Left cardiac atrium (tissue), 4 donors: ENCODE results near the gene SHISA9. TPM values are rescaled to one million over a fixed set of nuclear protein-coding genes. Genes with fewer than 3 reads are reported as not detected.

Source experiments
- ATAC-seq, 2 donors: fragments of 200-7000 bp; cut with Tn5 transposase; one replicate each; pipeline ENCODE4 v1.9.1; 2020; ENCODE audit warnings: mild to moderate bottlenecking in 2 of 2, moderate library complexity in 2 of 2
- DNase-seq: peaks from one replicate; pipeline ENCODE4 v3.0.0-alpha.2; 2020
- intact Hi-C, 2 donors: fragments of 100-400 bp; cut with DNase I; formaldehyde crosslinking; loops; one replicate each; pipeline versions ENCODE4 v1.14.1 to v1.15.1; 2022 to 2023
- total RNA-seq, 2 donors: library from RNA; stranded (reverse); fragmentation: NEBNext Ultra II Directional; extraction: Animal tissue kit (Norgen Biotek cat#: 25700); gene quantifications; one replicate each; pipeline ENCODE4 v1.2.1, GENCODE V29; 2021
- donor health status: DM: no; HTN: yes; CAD: no.
- donor health status: DM: no; HTN: yes; CAD: no; lungs with severe emphysema.
- donor health status: DM: yes; HTN: yes; CAD: no.
- donor health status: Dilated cardiomyopathy.

Gene SHISA9
- total RNA-seq, 2 donors from 2014 or later: 0.31 to 0.44 TPM

DNA sequence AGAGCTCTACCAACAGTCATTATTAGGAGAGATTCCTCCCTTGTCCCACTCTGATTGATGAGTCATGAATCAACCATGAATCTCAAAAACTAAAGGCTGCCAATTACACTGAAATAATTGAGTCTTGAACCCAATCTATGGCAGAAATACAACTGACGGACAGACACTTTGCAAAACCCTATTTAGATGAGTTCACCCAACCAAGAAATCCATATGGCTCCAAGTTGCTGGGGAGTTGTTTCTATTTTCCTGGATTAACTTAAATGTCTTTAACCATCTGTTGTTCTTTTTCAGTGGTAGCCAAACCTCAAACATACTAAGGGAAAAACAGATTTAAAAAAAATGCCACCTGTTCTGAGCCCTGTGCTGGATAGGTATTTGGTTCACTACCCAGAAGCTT is 151.0 kb downstream of the SHISA9 start:
- ATAC-seq: no peak
- no peak for DNase-seq
- intact Hi-C loops: no loop called here

DNA sequence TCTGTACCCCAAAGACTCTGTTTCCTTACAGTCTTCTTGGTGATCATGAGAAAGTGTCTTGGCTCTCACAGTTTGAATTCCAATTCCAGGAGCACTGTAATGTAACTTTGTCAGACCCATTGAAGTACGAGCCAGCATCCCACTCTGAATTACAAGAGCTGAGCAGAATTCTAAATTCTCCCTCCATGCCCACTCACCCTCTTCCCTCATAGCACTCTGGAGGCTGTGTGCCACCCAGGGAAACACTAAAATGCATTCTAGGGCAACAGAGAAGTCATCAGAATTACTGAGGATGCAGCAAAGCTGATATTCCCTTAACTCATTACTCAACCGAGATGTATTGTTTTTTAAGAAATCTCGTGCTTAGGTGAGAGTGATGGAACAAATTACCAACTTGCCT is 154.1 kb downstream of the SHISA9 start:
- ATAC-seq: no peak
- intact Hi-C loops: no loop called here
- no peak for DNase-seq

DNA sequence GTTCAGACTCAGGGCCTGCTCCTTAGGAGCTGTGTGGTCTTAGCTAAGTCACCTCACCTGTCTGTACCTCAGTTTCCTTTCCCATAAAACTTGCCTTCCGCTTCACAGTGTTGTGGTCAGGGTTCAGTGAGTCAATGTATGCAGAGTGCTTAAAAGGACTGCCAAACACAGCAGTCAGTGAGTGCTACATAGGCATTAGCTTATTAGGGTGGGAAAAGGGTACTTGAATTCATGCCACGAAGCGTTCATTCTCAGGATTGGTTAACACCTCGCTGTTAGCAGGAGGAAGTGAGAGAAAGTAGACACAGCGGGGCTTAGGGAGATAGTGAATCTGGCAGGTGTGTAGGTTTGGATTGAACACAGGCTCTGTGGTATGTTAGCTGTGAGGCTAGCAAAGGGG is 155.2 kb downstream of the SHISA9 start:
- DNase-seq (no peak), ATAC-seq (no peak)
- intact Hi-C loops: no loop called here

DNA sequence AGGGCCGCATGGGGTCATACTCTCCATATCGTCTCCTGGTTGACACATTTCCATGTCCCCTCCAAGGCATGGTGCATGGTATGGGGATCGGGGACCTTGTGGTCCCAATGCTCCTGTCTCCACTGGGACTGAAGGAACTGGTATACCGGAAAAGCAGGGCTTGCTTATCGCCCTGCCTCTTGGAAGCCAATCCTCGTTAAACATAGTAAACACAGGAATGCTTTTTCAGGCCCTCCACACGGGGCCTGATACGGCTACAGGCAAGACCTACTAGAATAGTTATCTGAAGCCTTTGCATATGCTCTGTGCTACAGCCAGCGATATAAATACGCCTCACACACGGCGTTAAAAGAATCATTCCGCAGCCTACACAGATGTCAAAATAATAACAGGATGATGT is 159.5 kb downstream of the SHISA9 start:
- no peak for ATAC-seq
- DNase-seq: no peak
- intact Hi-C loops: no loop called here

DNA sequence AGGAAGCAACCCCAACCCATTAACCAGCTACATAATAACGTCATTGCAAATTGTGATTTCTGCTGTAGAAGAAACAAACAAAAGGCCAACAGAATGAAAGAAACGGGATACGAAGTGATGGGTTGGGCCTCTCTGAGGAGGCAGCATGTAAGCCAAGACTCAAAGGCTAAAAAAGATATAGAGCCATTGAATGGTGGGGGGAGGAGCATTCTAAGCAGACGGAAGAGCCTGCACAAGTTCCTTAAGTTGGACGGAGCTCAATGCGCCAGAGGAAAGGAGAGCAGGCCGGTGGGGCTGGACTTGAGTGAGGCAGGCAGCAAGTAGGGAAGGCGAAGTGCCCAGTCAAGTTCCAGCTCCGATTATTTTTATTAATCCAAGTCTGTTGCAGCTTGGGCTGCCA is 160.3 kb downstream of the SHISA9 start:
- ATAC-seq: no peak
- DNase-seq: no peak
- intact Hi-C loops: no loop called here

DNA sequence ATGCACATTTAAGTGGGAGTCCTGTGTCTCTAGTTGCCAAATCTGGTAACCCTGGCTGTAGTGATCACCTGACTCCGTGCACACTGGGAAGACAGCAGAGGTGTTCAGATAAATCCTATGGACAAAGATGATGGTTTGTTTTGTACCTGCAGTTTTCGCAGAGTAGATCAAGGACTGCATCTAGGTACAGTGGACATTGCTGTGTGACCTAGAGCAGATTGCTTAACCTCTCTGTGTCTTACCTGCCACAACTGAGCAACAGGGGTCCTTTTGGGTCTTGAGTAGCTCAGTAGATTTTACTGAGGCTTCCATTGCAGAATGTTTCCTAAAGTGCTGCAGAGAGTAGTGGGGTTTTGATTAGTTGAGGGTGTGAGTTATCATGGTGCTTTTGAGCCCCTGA is 160.8 kb downstream of the SHISA9 start:
- ATAC-seq (no peak), DNase-seq (no peak)
- intact Hi-C loops: no loop called here

DNA sequence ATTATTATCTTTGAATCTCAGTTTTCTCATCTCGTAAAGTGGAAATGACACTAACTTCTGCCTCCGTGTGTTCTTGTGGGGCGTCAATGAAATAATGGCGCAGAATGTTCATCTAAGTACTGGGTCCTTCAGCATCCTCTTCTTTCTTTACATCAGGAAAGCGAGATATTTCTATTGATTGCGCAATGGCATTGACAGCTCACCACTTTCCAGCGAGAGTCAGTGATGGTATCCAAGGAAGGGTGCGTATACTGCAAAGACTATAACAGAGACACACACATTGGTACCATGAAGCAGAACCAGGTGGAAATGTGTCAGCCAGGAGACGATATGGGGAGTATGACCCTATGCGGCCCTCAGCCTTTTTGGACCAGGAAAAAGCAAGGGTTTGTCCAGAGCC is 162.1 kb downstream of the SHISA9 start:
- intact Hi-C loops: no loop called here
- ATAC-seq: no peak
- DNase-seq: no peak

DNA sequence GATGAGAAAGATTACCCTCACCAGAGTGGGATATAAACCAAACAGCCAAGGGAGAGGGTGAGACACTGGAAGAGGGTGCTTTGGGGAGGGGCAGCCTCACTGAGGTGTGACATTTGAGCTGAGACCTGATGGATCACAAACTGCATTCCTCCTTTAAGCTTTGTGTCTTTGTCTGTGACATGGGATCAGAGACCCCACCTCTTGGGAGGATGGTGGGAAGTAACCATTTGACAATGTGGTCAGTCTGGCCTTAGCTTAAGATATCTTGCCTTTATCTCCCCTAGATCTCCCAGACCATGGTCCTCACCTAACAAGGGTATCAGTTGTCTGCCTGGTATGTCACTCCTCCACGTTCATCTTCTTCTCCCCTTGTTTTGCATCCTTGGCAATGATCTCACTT is 163.4 kb downstream of the SHISA9 start:
- DNase-seq (no peak), ATAC-seq (no peak)
- intact Hi-C loops: no loop called here

DNA sequence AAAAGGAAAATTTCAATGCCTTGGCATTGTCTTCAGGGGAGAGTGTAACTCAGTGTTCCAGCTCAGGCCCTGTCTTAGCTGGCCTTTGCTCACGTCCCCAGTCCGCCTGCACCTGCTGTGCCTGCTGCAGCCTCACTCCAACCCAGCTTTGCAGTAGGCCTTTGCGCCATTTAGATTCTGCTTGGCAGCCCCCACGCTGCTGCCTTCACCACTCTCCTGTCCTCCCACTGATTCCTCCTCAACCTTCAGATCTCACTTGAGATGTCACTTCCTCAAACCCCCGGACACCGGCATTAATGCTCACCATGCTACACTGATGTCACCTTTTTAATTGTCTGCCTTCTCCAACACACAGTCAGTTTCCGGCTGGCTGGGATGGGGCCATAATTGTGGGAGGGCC is 166.2 kb downstream of the SHISA9 start:
- intact Hi-C loops: no loop called here
- ATAC-seq (no peak), DNase-seq (no peak)

DNA sequence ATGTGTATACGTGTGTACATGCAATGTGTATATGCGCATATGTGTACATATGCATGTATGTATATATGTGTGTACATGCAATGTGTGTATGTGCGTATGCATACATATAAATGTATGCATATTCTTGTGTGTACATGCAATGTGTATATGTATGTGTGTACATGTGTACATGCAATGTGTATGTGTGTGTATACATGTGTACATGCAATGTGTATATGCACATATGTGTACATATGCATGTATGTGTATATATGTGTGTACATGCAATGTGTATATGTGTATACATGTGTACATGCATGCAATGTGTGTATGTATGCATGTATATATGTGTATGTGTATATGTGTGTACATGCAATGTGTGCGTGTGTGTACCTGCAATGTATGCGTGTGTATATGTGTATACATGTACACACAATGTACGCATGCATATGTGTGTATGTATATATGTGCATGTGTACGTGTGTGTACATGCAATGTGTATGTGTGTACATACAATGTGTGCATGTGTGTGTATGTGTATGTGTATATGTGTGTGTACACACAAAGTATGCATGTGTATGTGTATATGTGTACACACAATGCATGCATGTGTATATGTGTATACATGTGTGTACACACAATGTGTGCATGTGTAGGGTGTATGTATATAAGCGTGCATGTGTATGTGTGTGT is 167.7 kb downstream of the SHISA9 start:
- ATAC-seq: no peak
- DNase-seq: no peak
- intact Hi-C loops: no loop called here

DNA sequence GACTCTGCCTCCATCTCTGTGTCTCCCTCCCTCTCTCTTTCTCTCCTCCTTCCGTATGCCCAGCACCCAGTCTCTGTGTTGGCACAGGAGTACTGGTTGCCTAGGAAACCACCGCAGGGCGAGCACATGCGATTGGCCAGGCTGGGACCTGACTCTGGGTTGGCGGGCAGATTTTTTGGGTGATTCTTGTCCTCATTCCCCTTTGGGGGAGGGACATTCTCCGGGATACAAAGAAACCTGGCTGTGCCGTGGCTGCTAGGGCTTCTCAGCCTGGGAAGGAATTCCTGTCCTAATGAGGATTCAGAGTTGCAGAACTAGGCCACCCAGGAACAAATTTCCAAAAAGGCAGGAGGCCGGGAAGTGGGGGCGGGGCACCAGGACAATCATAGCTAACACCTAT is 168.9 kb downstream of the SHISA9 start:
- intact Hi-C loops: no loop called here
- DNase-seq (no peak), ATAC-seq (no peak)

DNA sequence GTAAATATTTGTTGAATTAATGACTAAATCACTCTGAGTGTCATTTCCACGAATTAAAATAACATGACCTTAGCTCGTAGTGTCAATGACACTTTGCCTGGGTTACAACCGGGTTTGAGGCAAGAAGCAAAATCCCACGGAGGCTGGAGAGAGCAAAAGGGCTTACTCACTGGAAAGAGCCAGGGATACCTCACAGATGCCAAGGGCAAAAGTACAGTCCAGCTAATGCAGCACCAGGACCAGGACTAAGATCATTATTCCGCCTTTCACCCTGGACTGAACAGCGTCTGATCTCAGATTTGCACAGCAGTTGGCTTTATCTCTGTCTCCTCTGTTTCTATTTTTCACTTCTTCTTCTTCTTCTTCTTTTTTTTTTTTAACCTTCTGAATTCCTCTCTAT is 175.5 kb downstream of the SHISA9 start:
- no peak for DNase-seq
- intact Hi-C loops: no loop called here
- no peak for ATAC-seq

DNA sequence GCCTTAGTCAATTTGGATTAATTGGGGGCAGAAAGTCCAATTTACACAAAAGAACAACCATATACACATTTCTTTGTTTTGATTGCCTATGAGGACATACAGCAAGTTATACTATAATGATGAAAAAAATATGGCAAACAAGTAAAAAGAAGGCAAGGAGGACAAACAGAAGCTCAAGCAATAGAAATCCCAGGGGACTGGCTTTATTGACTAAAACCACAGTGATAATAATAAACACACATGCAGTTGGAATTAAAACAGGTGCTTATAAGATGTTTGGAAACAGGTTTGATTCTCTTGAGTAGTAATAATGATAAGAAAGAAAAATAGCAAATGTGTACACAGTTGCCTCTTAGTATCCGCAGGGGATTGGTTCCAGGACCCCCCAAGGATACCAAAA is 176.4 kb downstream of the SHISA9 start:
- no peak for DNase-seq
- intact Hi-C loops: no loop called here
- ATAC-seq: no peak

DNA sequence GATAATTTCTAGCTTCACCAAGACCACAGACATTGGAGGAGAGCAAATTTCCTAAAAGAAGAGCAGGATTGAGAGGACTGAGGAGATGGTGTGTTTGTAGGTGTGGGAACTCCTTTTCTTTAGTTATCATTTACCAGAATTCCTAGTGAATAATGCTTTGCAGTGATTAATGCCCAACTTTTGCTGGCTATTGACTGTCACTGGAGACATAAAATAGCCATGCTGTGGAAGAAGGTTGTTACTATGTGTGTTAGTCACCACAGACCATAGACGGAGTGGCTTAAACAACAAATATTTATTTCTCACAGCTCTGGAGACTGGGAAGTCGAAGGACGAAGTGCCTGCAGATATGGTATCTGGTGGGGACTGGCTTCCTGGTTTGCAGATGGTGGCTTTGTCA is 179.1 kb downstream of the SHISA9 start:
- intact Hi-C loops: no loop called here
- DNase-seq (no peak), ATAC-seq (no peak)

DNA sequence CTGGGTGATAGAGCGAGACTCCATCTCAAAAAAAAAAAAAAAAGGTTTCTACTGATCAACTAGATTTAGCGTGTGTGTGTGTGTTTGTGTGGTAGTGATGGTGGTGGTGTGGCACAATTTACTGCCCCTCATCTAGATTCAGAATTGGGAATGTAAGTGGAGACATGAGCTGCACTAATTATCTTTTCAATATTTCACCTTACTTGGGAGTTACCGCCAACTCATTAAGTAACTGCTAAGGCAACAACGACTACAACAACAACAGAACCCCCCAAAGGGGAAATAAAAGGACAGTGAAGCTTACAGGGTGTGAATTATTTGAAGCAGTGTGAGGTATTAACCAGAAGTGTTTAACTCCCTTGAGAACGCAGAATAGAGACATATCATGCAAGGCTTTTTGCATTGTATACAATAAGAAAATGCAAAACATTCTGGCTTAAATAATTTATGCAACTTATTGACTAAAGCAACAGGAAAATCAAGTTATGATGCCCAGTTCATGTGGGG is 180.5 kb downstream of the SHISA9 start:
- no peak for DNase-seq
- intact Hi-C loops: no loop called here
- no peak for ATAC-seq

DNA sequence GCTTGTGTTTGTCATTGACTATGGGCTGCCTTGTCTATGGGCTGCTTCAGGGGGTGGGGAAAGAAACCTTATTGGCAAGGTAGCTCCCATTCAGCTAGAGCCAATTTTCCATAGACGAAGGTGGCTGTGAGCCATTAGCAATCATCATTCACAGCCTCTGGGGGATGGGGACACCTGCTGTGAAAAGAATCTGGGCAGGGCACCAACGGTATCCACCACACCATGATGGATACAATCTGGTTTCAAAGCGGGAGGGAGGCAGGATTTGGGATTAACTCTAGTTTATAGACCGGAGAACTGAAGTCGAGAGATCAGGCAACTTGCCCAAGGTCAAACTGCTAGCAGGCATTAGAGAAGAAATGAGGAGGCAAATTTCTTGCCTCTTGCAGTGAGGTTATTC is 182.3 kb downstream of the SHISA9 start:
- intact Hi-C loops: no loop called here
- DNase-seq (no peak), ATAC-seq (no peak)

DNA sequence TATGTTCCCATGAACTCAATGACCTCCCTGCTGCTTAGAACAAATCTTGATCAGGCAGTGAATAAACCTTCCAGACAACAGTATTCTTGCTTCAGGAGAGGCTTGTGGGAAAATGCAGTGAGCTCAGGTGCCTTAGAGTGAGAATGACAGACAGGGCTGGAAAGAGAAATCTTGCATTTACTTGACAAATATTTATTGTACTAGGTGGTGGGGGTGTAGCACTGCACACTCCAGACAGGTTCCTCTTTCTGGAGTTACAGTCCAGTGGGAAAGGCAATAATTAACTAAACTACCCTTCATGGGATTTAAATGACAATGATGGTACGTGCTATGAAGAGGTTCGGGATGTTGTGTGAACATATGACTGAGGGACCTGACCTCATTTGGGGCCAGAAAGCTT is 182.9 kb downstream of the SHISA9 start:
- ATAC-seq (no peak), DNase-seq (no peak)
- intact Hi-C loops: no loop called here

DNA sequence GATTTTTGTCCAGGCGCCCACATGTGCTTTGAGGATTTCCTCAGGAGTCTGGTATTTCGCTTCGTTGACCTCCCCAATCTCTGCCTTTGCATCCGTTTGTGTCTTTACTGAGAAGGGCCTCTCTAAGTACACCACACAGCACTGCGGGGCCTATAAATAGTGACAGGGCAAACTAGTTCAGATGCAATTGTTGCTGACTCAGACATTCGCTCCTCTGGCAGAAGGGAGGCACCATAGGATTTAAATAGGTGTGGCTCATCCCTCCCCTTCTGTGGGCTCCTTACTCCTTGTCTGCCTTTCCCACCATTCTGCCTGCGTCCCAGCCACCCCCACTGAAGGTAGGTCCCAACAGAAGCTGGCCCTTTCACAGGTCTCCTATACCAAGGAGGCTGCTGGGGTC is 192.3 kb downstream of the SHISA9 start:
- ATAC-seq: no peak
- intact Hi-C loops: no loop called here
- no peak for DNase-seq

DNA sequence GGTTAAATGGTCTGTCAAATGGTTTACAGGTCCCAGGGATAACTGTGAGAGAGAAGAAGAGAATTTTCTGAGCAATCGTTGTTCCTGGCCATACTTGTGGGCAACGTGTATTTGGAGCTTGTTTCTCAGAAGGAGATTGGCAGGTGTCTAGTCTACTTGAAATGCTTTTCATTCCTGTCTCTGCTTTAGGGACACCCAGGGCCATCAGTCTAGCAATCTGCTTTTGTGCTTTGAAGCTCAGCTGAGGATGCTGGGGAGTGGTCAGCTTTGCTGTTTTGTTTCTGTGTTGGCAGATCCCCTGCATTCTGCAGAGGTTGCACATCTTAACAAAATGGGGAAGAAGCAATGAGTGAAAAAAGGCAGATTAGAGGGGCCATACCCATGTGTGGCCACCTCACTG is 193.7 kb downstream of the SHISA9 start:
- ATAC-seq (no peak), DNase-seq (no peak)
- intact Hi-C loops: no loop called here

DNA sequence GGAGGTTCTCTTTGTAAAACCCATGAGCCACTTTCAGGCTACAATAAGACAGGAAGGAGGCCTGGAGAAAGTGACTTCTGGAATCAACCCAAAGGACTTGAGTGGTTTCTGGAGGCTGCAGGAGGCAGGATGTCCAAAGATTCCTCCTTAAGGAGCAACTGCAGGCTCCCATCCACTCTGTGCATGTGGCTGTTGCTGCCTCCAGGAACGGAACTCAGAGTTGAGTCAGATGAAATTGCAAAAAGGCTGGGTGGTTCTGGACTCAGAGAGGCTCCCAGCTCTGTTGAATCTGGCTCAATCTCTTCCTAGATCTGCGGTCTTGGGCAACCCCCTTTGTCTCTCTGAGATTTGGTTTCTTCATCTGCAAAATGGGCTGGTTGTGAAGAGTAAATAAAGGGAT is 197.1 kb downstream of the SHISA9 start:
- DNase-seq (no peak), ATAC-seq (no peak)
- intact Hi-C loops: no loop called here

DNA sequence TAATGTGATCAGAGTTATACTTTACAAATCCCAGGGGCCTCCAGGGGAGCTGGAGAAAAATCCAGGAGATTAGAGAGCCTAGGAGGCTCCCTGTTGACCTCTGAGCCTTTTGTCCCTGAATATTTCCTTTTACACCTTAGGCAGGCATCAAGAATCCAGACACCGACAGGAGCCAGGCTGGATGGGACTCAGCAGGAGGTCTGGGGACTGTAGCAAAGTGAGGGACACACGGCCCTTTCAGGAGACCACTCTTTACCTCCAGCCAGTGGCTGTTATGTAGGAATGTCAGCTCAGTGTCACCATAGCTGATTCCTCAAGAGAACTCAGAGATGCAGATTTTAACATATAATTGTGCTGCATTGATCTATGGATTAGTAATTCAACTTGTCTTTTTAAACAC is 198.4 kb downstream of the SHISA9 start:
- intact Hi-C loops: no loop called here
- ATAC-seq: no peak
- DNase-seq: no peak

DNA sequence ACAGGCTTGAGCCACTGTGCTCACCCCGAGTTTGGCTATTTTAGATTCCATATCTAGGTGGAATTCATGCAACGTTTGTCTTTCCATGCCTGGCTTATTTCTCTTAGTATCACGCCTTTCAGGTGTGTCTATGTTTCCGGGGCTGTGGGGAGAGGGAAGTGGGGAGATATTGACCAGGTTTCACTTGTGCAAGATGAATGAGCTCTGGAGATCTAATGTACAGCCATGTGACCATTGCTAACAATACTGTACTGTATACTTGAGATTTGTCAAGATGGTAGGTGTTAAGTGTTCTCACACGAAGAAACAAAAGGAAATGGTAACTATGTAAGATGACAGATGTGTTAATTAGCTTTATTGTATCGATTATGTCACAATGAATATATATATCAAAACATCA is 199.6 kb downstream of the SHISA9 start:
- ATAC-seq: no peak
- no peak for DNase-seq
- intact Hi-C loops: no loop called here
